ENCODE measurements around the gene IKBIP.

- TF ChIP-seq EZH2 (IDR thresholded peaks at IDR 0.05) = no peak
- no peak for TF ChIP-seq POLR2AphosphoS5 (IDR thresholded peaks at IDR 0.05; ENCODE audit: borderline replicate concordance, low read depth, low read length)
Observed at GRCh38 chr12:98686603-98687002, 42.0 kb upstream of the IKBIP start.

Data from SK-N-MC (cell line).